DOHH2 (cell line): ENCODE results near the gene LTB.

ENCODE experiments used
- EZH2phosphoT487 ChIP-seq: fragments of 200-600 bp; sonication (generic); IDR thresholded peaks from 2 replicates; pipeline ENCODE4 v1.6.1; 2017; ENCODE audit warnings: borderline replicate concordance, mild to moderate bottlenecking, antibody characterized with exemption, low read length, moderate library complexity, mixed read lengths
- TF ChIP-seq, protein P1 (sequence below): fragments of 200-600 bp; sonication (generic); IDR thresholded peaks from one replicate; pipeline ENCODE4 v1.5.1; 2014; ENCODE audit warnings: antibody characterized with exemption, mild to moderate bottlenecking, low read depth, low read length; ENCODE audit not compliant: poor library complexity, severe bottlenecking

DNA sequence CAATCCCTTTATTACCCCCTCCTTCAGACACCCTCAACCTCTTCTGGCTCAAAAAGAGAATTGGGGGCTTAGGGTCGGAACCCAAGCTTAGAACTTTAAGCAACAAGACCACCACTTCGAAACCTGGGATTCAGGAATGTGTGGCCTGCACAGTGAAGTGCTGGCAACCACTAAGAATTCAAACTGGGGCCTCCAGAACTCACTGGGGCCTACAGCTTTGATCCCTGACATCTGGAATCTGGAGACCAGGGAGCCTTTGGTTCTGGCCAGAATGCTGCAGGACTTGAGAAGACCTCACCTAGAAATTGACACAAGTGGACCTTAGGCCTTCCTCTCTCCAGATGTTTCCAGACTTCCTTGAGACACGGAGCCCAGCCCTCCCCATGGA, 4.7 kb downstream of the LTB start:
- TF ChIP-seq, protein P1, sequence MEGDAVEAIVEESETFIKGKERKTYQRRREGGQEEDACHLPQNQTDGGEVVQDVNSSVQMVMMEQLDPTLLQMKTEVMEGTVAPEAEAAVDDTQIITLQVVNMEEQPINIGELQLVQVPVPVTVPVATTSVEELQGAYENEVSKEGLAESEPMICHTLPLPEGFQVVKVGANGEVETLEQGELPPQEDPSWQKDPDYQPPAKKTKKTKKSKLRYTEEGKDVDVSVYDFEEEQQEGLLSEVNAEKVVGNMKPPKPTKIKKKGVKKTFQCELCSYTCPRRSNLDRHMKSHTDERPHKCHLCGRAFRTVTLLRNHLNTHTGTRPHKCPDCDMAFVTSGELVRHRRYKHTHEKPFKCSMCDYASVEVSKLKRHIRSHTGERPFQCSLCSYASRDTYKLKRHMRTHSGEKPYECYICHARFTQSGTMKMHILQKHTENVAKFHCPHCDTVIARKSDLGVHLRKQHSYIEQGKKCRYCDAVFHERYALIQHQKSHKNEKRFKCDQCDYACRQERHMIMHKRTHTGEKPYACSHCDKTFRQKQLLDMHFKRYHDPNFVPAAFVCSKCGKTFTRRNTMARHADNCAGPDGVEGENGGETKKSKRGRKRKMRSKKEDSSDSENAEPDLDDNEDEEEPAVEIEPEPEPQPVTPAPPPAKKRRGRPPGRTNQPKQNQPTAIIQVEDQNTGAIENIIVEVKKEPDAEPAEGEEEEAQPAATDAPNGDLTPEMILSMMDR: no peak
- TF ChIP-seq EZH2phosphoT487: no peak
